ENCODE results near the gene KCNJ12.
"Not testable (repeated sequence)": the region's sequence is repeated elsewhere in the genome, so short reads cannot be mapped to it uniquely, and the experiment has no call there.

Gene KCNJ12

DNA sequence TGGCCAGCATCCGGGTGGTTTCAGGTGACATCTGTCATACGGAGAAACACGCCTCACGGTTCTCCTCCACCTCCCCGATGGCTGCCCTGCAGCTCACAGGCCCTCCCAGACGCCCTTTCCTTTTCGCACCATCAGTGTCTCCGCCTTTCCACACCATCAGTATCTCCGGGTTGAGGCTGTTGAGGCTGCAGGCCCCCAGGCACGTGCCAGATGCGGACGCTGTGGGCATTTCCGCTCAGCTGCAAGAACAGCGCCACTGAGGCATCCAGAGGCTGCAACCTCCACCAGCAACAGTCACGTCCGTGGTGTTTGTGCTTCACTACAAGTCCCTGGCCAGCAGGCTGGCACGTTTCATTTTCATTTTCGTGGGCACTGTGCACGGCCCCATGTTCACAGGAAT lies 25.7 kb upstream of the KCNJ12 start:
- DNase-seq = not testable (repeated sequence)

DNA sequence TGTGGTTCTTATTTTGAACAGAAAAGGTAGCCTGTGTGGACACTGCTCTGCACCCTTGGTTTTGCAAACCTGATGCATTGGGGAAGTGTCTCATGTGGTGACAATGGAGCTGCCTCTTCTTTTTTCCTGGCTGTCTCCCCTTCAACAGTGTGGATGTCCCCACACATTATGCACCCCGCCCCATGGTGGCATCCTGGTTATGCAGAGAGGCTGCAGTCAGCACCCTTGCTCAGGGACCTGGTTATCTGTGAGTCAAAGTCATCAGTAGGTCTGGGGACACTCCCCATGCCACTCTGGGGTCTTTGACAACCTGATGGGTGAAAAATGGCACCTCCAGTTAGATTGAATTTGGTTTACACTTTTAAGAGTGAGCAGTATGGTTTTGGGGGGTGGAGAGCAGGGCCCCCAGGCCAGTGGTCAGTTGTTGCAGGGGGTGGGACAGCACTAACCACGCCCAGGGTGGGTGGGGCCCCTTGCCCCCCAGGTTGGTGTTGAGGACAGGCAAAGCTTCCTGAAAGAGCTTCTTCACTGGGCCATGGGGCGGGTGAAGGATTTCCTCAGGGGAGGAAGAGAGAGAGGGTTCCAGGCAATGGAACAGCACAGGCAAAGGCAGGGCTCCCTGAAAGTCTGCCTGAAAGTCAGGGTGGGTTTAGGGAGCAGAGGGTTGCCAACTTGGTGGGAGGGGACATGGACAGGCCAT lies 24.6 kb upstream of the KCNJ12 start:
- no peak for DNase-seq

- DNase-seq = no peak
These were observed 23.8 kb upstream of the KCNJ12 start for GRCh38 chr17:21352221-21352980.

DNA sequence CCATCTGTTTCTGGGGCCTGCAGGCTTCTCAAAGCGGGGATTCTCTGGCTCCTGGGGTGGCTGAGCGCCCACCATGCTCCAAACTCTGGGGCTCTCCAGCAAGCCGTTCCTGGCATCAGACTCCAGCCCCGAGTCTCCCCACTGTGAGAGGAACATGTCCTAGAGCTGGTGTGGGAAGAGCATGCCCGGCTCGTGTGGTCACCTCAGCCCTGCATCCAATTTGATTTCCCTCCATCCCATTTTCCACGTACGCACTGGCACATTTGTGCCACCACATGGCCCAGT lies 23.2 kb upstream of the KCNJ12 start:
- DNase-seq = no peak

DNA sequence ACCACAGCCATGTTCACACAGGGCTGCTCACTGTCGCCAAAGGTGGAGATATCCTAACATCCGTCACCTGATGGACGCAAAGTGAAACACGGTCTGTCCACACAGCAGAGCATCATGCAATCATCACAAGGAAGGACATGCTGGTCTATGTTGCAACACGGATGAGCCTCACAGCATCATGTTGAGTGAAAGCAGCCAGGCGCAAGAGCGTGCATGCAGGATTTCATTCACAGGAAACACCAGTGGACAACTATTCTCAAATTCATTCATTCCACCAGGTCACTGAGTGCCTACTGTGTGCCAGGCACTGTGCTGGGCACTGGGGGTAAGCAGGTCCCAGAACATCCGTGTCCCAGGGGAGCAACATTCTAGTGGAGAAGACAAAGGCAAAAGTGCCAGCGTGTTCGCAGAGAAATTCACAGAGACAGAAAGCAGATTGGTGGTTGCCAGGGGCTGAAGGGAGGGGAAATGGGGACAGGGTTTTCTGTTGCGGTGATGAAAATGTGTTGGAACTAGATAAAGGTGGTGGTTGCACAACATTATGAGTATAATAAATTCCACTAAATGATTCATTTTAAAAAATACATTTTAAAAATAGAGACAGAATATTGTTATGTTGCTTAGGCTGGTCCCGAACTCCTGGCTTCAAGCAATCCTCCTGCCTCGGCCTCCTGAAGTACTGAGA lies 22.7 kb upstream of the KCNJ12 start:
- no peak for DNase-seq

DNA sequence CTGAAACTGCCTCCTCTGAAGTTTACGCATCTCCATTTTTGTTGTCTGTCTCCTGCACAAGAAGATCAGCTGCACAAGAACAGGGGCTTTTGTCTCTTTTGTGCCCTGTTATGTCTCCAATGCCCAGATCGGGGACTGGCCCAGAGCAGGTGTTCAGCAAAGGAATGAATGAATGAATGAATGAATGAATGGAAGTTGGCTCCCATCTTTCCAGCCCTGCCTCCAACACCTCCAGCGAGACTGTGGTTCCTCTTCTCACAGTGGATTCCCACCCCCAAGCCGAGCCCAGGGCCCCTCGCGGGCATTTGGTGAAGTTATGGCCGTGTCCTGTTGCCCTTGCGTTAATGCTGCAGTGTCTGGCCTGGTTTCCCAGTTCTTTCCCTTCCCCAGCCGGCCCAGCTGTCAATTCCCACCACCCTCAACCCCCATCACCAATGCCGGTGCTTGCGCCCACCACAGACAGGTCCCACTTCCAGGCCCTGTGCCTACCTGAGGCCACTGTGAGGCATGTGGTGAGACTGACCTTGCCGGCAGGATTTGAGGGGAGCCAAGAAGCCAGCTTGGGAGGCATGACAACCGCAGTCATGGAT lies 21.3 kb upstream of the KCNJ12 start:
- DNase-seq = no peak

- no peak for DNase-seq
These were observed 20.6 kb upstream of the KCNJ12 start for GRCh38 chr17:21355586-21355985.

GRCh38 chr17:21356537-21357127 lies 19.5 kb upstream of the KCNJ12 start:
- DNase-seq = no peak

- no peak for DNase-seq
These were observed 18.9 kb upstream of the KCNJ12 start for GRCh38 chr17:21357281-21357680.

DNA sequence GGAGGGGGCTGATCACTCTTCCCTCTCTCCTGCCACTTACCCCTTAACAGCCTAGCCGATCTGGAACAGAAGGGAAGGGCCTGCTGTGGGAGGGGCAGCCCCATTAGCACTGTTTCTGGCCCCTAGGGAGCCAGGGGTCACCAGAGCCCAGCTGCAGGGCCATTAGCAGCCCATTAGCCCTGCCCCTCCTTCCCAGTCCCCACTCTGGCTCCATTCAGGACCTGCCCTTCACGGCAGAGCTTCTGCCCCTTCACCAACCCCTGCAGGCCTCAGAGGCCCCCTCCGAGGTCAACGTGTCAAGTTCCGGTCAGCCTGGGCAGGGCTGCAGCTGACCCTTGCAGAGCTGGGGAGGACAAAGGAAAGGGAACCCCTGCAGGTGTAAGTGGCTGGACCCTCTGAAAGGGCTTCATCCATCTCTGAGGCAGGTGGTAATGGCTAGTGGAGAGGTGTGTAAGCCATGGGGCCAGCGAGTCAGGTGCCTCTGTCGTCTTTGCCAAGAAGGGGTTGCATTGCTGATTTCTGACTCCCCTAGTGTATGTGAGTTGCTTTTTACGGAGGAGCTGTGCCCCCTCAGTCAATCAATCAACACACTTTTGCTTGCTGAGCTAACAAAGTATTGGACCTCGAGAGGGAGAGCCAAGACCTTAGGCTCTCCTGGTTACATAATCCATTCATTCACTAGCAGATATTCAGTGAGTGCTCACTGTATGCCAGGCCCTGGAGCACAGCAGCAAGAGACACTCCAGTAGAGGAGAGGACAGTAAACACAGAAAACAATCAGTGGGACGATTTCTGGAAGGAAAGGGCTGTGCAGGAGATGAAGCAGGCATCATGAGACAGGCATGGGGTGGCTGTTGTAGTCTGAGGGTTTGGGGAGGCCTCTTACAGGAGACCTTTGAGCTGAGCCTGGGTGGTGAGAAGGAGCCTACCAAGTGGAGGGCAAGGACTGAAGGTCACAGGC lies 18.2 kb upstream of the KCNJ12 start:
- no peak for DNase-seq

GRCh38 chr17:21358682-21359482 lies 17.3 kb upstream of the KCNJ12 start:
- no peak for DNase-seq

GRCh38 chr17:21359483-21359840 lies 16.7 kb upstream of the KCNJ12 start:
- DNase-seq = no peak

DNA sequence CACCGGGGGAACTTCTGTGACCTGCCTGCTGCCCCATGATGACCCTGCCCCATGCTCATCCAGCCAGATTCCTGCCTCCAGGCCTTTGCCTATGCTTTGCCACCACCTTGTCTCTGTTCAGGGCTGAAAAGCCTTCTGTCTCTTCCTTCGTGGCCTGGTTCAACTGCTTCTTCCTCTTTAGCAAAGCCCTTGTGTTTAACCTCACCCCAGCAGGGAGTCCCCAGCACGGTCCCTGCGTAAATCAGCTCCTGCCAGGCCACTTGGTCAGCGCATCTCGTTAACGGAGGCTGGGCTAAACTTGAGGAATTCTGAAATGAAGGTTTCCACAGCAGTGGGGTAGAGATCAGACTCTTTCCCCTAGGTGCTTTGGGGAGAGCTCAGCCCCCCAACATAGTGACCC lies 16.1 kb upstream of the KCNJ12 start:
- DNase-seq = no peak

DNA sequence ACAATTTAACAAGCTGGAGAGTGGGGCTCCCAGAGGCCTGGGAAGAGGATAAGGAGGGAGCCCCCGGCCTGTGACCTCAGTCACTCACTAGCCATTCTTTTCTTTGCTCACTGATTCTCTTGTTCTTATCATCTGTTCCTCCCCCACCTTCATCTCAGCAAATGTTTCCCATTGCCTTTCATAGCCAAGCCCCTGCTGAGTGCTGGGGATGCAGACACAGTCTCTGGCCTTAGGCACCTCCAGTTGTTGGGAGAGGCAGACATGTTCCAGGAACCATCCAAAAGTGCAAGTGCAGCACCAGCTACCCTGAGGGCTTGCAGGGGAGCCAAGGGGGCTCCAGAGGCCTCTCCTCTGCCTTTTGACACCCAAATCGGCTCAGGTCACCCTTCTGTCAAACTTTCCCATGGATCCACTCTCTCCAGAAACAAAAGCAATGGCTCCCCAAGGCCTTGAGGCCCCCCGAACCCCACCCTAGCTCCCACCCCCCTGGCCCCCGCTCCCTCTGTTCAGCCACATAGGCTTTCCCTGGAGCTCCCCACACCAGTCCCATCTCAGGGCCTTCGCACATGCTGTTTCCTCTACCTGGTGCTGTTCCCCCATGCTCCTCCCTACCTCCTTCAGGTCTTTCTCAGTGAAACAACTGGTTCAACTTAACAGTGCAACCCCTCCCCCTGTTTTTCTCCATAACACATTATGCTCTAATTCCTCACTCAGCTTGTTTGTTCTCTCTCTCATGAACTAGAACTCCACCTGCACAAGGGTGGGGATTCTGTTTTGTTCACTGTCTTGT lies 14.9 kb upstream of the KCNJ12 start:
- no peak for DNase-seq

GRCh38 chr17:21362331-21362931 lies 13.7 kb upstream of the KCNJ12 start:
- DNase-seq = no peak

GRCh38 chr17:21363776-21364642 lies 12.1 kb upstream of the KCNJ12 start:
- DNase-seq = no peak

DNA sequence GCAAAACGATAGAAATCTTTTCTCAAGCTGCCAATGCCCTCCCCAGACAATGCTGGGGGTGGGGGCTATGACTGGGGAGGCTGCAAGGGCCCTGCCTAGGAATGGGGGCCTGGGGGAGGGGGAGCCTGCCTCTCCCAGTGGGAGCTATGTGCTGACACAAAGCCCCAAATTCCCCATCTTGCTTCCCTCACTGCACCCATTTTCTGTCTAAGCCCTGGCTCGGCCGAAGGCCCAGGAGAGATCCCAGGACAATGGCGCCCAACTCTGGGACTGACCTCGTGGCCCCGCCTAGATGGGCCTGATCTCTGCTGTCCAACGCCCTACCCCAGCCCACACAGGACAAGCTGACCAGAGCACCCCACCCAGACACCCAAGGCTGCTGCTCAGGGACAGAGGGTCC lies 11.1 kb upstream of the KCNJ12 start:
- DNase-seq = no peak

- DNase-seq = no peak
These were observed 7.5 kb upstream of the KCNJ12 start for GRCh38 chr17:21368545-21369246.

GRCh38 chr17:21369395-21369794 lies 6.8 kb upstream of the KCNJ12 start:
- DNase-seq = no peak
